Stomach (tissue), 4 donors: ENCODE data around the gene MYO5B.

Experiments used
- CTCF ChIP-seq, 7 experiments: fragments of 450-650 bp in 4 of 7; fragments of 200-600 bp in 3 of 7; sonication (generic) in 3 of 7; IDR thresholded peaks; one replicate each; pipeline ENCODE4 v1.5.1; 2016 to 2019; ENCODE audit warnings: antibody characterized with exemption in 7 of 7, control low read depth in 2 of 7, mild to moderate bottlenecking in 1 of 7
- EP300 ChIP-seq: sonication (generic); formaldehyde crosslinking; IDR thresholded peaks from one replicate; pipeline ENCODE4 v1.6.1; 2017; ENCODE audit warnings: antibody characterized with exemption
- POLR2A ChIP-seq, 4 donors: fragments of 450-650 bp; IDR thresholded peaks; one replicate each; pipeline ENCODE4 v1.6.1; 2016; ENCODE audit warnings: antibody characterized with exemption in 4 of 4, control low read depth in 2 of 4, mild to moderate bottlenecking in 1 of 4, moderate library complexity in 1 of 4
- POLR2AphosphoS5 ChIP-seq, 3 donors: sonication (generic); formaldehyde crosslinking; IDR thresholded peaks; one replicate each; pipeline ENCODE4 v1.6.1; 2016; ENCODE audit warnings: antibody characterized with exemption in 3 of 3

DNA sequence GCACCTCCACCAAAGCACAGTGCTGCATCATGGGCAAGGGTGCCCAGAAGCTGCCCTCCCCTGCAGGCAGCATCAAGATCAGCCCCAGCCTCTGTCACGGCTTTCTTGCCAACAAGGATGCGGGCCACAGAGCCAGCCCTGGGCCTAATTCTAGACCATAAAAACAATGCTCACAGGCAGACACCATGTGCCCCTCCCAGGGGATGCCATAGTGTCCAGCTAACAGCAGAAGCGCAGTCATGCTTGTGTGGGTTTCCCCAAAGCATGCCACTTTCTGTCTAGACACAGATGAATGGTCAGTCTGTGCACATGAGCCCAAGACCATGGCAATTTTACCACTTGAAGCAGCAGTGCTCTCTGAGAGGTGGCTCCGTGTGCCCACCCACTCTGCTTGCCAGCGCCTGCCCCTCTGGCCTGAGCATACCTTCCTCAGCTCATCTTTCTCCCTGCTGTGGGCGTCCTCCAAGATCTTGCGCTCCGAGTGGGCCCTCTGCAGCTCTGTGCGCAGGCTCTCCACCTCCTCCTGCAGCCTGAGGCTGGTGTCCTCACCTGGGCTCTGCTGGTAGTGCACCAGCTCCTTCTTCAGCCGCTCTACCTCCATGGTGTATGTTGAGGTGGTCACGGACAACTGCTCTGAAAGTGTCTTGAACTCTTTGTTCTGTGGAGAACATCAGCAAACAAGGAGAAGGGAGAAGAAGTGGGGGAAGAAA lies 300.3 kb downstream of the MYO5B start:
- TF ChIP-seq CTCF (IDR thresholded peaks at IDR 0.05) (no peak), POLR2A (IDR thresholded peaks at IDR 0.05) (no peak), POLR2AphosphoS5 (IDR thresholded peaks at IDR 0.05) (no peak), EP300 (no peak)
